Stomach smooth muscle (tissue), 2 donors: Measurements from ENCODE around the gene ROR2.
A peak's percentile ranks its signal among the peaks of the same experiment; 100 is the strongest.

ENCODE experiments used
- H3K27ac ChIP-seq: one replicate; pipeline ENCODE4 v1.7.0; 2013; ENCODE audit warnings: mild to moderate bottlenecking, low read length, inconsistent platforms
- H3K27me3 ChIP-seq, 2 donors: one replicate each; pipeline ENCODE4 v1.7.0; 2013; ENCODE audit warnings: low read length in 2 of 2; ENCODE audit not compliant: insufficient read depth in 2 of 2, control insufficient read depth in 1 of 2
- H3K36me3 ChIP-seq, 2 donors: one replicate each; pipeline ENCODE4 v1.7.0; 2013; ENCODE audit warnings: low read length in 2 of 2; ENCODE audit not compliant: control insufficient read depth in 2 of 2, insufficient read depth in 2 of 2
- H3K4me1 ChIP-seq: one replicate; pipeline ENCODE4 v1.7.0; 2013; ENCODE audit warnings: low read length; ENCODE audit not compliant: control insufficient read depth, insufficient read depth
- H3K4me3 ChIP-seq, 2 donors: one replicate each; pipeline ENCODE4 v1.7.0; 2013; ENCODE audit warnings: low read length in 2 of 2
- H3K9ac ChIP-seq, 2 donors: one replicate each; pipeline ENCODE4 v1.7.0; 2013; ENCODE audit warnings: low read length in 2 of 2, mild to moderate bottlenecking in 1 of 2
- H3K9me3 ChIP-seq, 2 donors: one replicate each; pipeline ENCODE4 v1.7.0; 2013; ENCODE audit warnings: low read length in 2 of 2; ENCODE audit not compliant: control insufficient read depth in 2 of 2
- donor health status: healthy.
- donor health status: Pancreatic carcinoma.

ROR2 gene

GRCh38 chr9:91744114-91744513 lies 205.9 kb downstream of the ROR2 start:
- no peaks in the 10 kb centered on the region for H3K9me3 ChIP-seq
- H3K27ac ChIP-seq, result no peak overlapping the region
- no peak overlapping the region for H3K9ac ChIP-seq
- peaks cover 2 to 3% of the 10 kb centered on the region in 2 donors for H3K36me3 ChIP-seq
- H3K4me1 ChIP-seq, result peaks cover 13% of the 10 kb centered on the region
- H3K27me3 ChIP-seq, result no peaks in the 10 kb centered on the region
- H3K4me3 ChIP-seq, result no peak overlapping the region

- Histone ChIP-seq H3K27ac (peak overlapping the region; percentile 37), H3K36me3 (peaks cover 5 to 6% of the 10 kb centered on the region in 2 donors)
Observed at GRCh38 chr9:91741522-91741921, 208.5 kb downstream of the ROR2 start.

GRCh38 chr9:91740701-91741100 lies 209.3 kb downstream of the ROR2 start:
- Histone ChIP-seq H3K4me1 (peaks cover 13% of the 10 kb centered on the region), H3K27me3 (no peaks in the 10 kb centered on the region), H3K9me3 (no peaks in the 10 kb centered on the region), H3K9ac (no peak overlapping the region), H3K4me3 (peak overlapping the region in 1 of 2 donors; percentile 22), H3K36me3 (peaks cover 11 to 13% of the 10 kb centered on the region in 2 donors), H3K27ac (no peak overlapping the region)

More at GRCh38 chr9:91741522-91741921, 208.5 kb downstream of the ROR2 start:
- peaks cover 13% of the 10 kb centered on the region for H3K4me1 ChIP-seq
- no peaks in the 10 kb centered on the region for H3K27me3 ChIP-seq
- no peak overlapping the region for H3K4me3 ChIP-seq
- no peak overlapping the region for H3K9ac ChIP-seq
- H3K9me3 ChIP-seq, result no peaks in the 10 kb centered on the region

GRCh38 chr9:91736898-91737601 lies 213.0 kb downstream of the ROR2 start:
- no peak overlapping the region for H3K27ac ChIP-seq
- H3K36me3 ChIP-seq, result peaks cover 18 to 19% of the 10 kb centered on the region in 2 donors
- H3K9me3 ChIP-seq, result no peaks in the 10 kb centered on the region

GRCh38 chr9:91736311-91736710 lies 213.7 kb downstream of the ROR2 start:
- Histone ChIP-seq H3K9ac (no peak overlapping the region), H3K4me3 (no peak overlapping the region), H3K9me3 (no peaks in the 10 kb centered on the region), H3K36me3 (peaks cover 18 to 19% of the 10 kb centered on the region in 2 donors), H3K4me1 (peaks cover 9% of the 10 kb centered on the region), H3K27me3 (no peaks in the 10 kb centered on the region), H3K27ac (no peak overlapping the region)

More at GRCh38 chr9:91736898-91737601, 213.0 kb downstream of the ROR2 start:
- Histone ChIP-seq H3K4me1 (peaks cover 16% of the 10 kb centered on the region), H3K27me3 (no peaks in the 10 kb centered on the region), H3K4me3 (no peak overlapping the region), H3K9ac (no peak overlapping the region)

GRCh38 chr9:91735049-91735448 lies 215.0 kb downstream of the ROR2 start:
- Histone ChIP-seq H3K4me1 (peaks cover 4% of the 10 kb centered on the region), H3K27ac (peak overlapping the region; percentile 53), H3K4me3 (no peak overlapping the region), H3K9me3 (no peaks in the 10 kb centered on the region), H3K36me3 (peaks cover 22 to 24% of the 10 kb centered on the region in 2 donors), H3K9ac (no peak overlapping the region), H3K27me3 (no peaks in the 10 kb centered on the region)

- H3K9ac ChIP-seq, result no peak overlapping the region
- no peaks in the 10 kb centered on the region for H3K9me3 ChIP-seq
- peaks cover 22 to 24% of the 10 kb centered on the region in 2 donors for H3K36me3 ChIP-seq
- H3K27ac ChIP-seq, result peak overlapping the region; percentile 53
- peaks cover 7% of the 10 kb centered on the region for H3K4me1 ChIP-seq
- no peaks in the 10 kb centered on the region for H3K27me3 ChIP-seq
- no peak overlapping the region for H3K4me3 ChIP-seq
Observed at GRCh38 chr9:91734371-91734981, 215.6 kb downstream of the ROR2 start.

- Histone ChIP-seq H3K4me1 (peaks cover 15% of the 10 kb centered on the region), H3K27ac (no peak overlapping the region), H3K4me3 (no peak overlapping the region), H3K36me3 (peaks cover 22 to 24% of the 10 kb centered on the region in 2 donors), H3K9ac (no peak overlapping the region), H3K9me3 (no peaks in the 10 kb centered on the region), H3K27me3 (no peaks in the 10 kb centered on the region)
Observed at GRCh38 chr9:91733006-91733624, 216.9 kb downstream of the ROR2 start.

- H3K4me1 ChIP-seq, result peaks cover 18% of the 10 kb centered on the region
- H3K27ac ChIP-seq, result no peak overlapping the region
- H3K4me3 ChIP-seq, result no peak overlapping the region
- no peaks in the 10 kb centered on the region for H3K27me3 ChIP-seq
- H3K9ac ChIP-seq, result no peak overlapping the region
- no peaks in the 10 kb centered on the region for H3K9me3 ChIP-seq
- peaks cover 22 to 24% of the 10 kb centered on the region in 2 donors for H3K36me3 ChIP-seq
Observed at GRCh38 chr9:91732187-91733005, 217.6 kb downstream of the ROR2 start.

GRCh38 chr9:91730806-91731205 lies 219.2 kb downstream of the ROR2 start:
- Histone ChIP-seq H3K27me3 (no peaks in the 10 kb centered on the region), H3K9ac (no peak overlapping the region)

More at GRCh38 chr9:91730806-91731205, 219.2 kb downstream of the ROR2 start:
- Histone ChIP-seq H3K4me3 (no peak overlapping the region), H3K4me1 (peaks cover 23% of the 10 kb centered on the region), H3K36me3 (peaks cover 13 to 16% of the 10 kb centered on the region in 2 donors), H3K27ac (no peak overlapping the region), H3K9me3 (no peaks in the 10 kb centered on the region)
